Activated naive CD8-positive, alpha-beta T cell treated with anti-CD3 and anti-CD28 coated beads, Interleukin-2, amount 50 U/mL, for 24 hours (primary cell): Measurements from ENCODE around the gene PTPRO.
A peak's percentile ranks its signal among the peaks of the same experiment; 100 is the strongest.

ENCODE experiments used
- ATAC-seq: fragments of 150-1000 bp; cut with Tn5 transposase; one replicate; pipeline ENCODE4 v1.10.0; 2021
- DNase-seq: peaks from one replicate; pipeline ENCODE4 v3.0.0; 2021
- H3K27ac Mint-ChIP-seq: one replicate; pipeline ENCODE4 v1.8.0; 2021; ENCODE audit warnings: mild to moderate bottlenecking, mixed read lengths
- H3K27me3 Mint-ChIP-seq: one replicate; pipeline ENCODE4 v1.8.0; 2021; ENCODE audit warnings: mixed read lengths
- H3K36me3 Mint-ChIP-seq: one replicate; pipeline ENCODE4 v1.8.0; 2021; ENCODE audit warnings: low read depth, mixed read lengths
- H3K4me1 Mint-ChIP-seq: one replicate; pipeline ENCODE4 v1.8.0; 2021; ENCODE audit warnings: mixed read lengths
- H3K4me3 Mint-ChIP-seq: one replicate; pipeline ENCODE4 v1.8.0; 2021; ENCODE audit warnings: mild to moderate bottlenecking, moderate library complexity, mixed read lengths
- H3K9me3 Mint-ChIP-seq: one replicate; pipeline ENCODE4 v1.8.0; 2021; ENCODE audit warnings: mixed read lengths

PTPRO gene

GRCh38 chr12:15558915-15559528 is 236.7 kb downstream of the PTPRO start:
- ATAC-seq, result no peak
- Mint-ChIP-seq H3K27ac (no peak overlapping the region), H3K9me3 (no peaks in the 10 kb centered on the region), H3K36me3 (no peaks in the 10 kb centered on the region), H3K4me1 (peaks cover 36% of the 10 kb centered on the region), H3K27me3 (no peaks in the 10 kb centered on the region), H3K4me3 (no peak overlapping the region)
- no peak for DNase-seq

- DNase-seq (no peak), ATAC-seq (no peak)
- peaks cover 40% of the 10 kb centered on the region for H3K4me1 Mint-ChIP-seq
- no peaks in the 10 kb centered on the region for H3K9me3 Mint-ChIP-seq
- no peak overlapping the region for H3K27ac Mint-ChIP-seq
- H3K4me3 Mint-ChIP-seq, result no peak overlapping the region
- no peaks in the 10 kb centered on the region for H3K27me3 Mint-ChIP-seq
- no peaks in the 10 kb centered on the region for H3K36me3 Mint-ChIP-seq
Observed at GRCh38 chr12:15561396-15561795, 239.1 kb downstream of the PTPRO start.

- peak overlapping the region; percentile 22 for H3K4me3 Mint-ChIP-seq
- H3K27ac Mint-ChIP-seq, result peak overlapping the region; percentile 91
- no peaks in the 10 kb centered on the region for H3K27me3 Mint-ChIP-seq
- H3K9me3 Mint-ChIP-seq, result no peaks in the 10 kb centered on the region
- no peak for ATAC-seq
- no peaks in the 10 kb centered on the region for H3K36me3 Mint-ChIP-seq
- peaks cover 43% of the 10 kb centered on the region for H3K4me1 Mint-ChIP-seq
- no peak for DNase-seq
Observed at GRCh38 chr12:15562263-15562662, 240.0 kb downstream of the PTPRO start.

- Mint-ChIP-seq H3K27me3 (no peaks in the 10 kb centered on the region), H3K9me3 (no peaks in the 10 kb centered on the region), H3K36me3 (no peaks in the 10 kb centered on the region), H3K4me3 (peak overlapping the region; percentile 76), H3K27ac (peak overlapping the region; percentile 91), H3K4me1 (peaks cover 44% of the 10 kb centered on the region)
- peak; percentile 93 for ATAC-seq
- no peak for DNase-seq
Observed at GRCh38 chr12:15563663-15564062, 241.4 kb downstream of the PTPRO start.

GRCh38 chr12:15574353-15574752 is 252.0 kb downstream of the PTPRO start:
- Mint-ChIP-seq H3K9me3 (peaks cover 11% of the 10 kb centered on the region), H3K36me3 (peaks cover 4% of the 10 kb centered on the region), H3K4me3 (no peak overlapping the region), H3K27me3 (no peaks in the 10 kb centered on the region), H3K4me1 (peaks cover 71% of the 10 kb centered on the region), H3K27ac (no peak overlapping the region)
- DNase-seq, result no peak
- peak; percentile 24 for ATAC-seq

- ATAC-seq, result peak; percentile 73
- H3K4me3 Mint-ChIP-seq, result no peak overlapping the region
- H3K9me3 Mint-ChIP-seq, result peaks cover 11% of the 10 kb centered on the region
- H3K27ac Mint-ChIP-seq, result peak overlapping the region; percentile 65
- H3K27me3 Mint-ChIP-seq, result no peaks in the 10 kb centered on the region
- DNase-seq, result no peak
- peaks cover 66% of the 10 kb centered on the region for H3K4me1 Mint-ChIP-seq
- H3K36me3 Mint-ChIP-seq, result peaks cover 5% of the 10 kb centered on the region
Observed at GRCh38 chr12:15575671-15576541, 253.6 kb downstream of the PTPRO start.

GRCh38 chr12:15580431-15580830 is 258.1 kb downstream of the PTPRO start:
- H3K27me3 Mint-ChIP-seq, result no peaks in the 10 kb centered on the region
- H3K9me3 Mint-ChIP-seq, result peaks cover 4% of the 10 kb centered on the region
- no peak overlapping the region for H3K27ac Mint-ChIP-seq
- DNase-seq, result no peak
- peaks cover 23% of the 10 kb centered on the region for H3K4me1 Mint-ChIP-seq
- H3K4me3 Mint-ChIP-seq, result no peak overlapping the region
- peaks cover 5% of the 10 kb centered on the region for H3K36me3 Mint-ChIP-seq
- ATAC-seq, result no peak

- ATAC-seq, result no peak
- Mint-ChIP-seq H3K36me3 (peaks cover 2% of the 10 kb centered on the region), H3K4me3 (no peak overlapping the region)
Observed at GRCh38 chr12:15581006-15581405, 258.7 kb downstream of the PTPRO start.

GRCh38 chr12:15583804-15584203 is 261.5 kb downstream of the PTPRO start:
- Mint-ChIP-seq H3K4me3 (no peak overlapping the region), H3K36me3 (peaks cover 2% of the 10 kb centered on the region), H3K27me3 (no peaks in the 10 kb centered on the region), H3K4me1 (peaks cover 10% of the 10 kb centered on the region), H3K27ac (no peak overlapping the region), H3K9me3 (no peaks in the 10 kb centered on the region)
- no peak for DNase-seq
- ATAC-seq, result no peak

More at GRCh38 chr12:15581006-15581405, 258.7 kb downstream of the PTPRO start:
- Mint-ChIP-seq H3K27me3 (no peaks in the 10 kb centered on the region), H3K4me1 (peaks cover 17% of the 10 kb centered on the region), H3K9me3 (no peaks in the 10 kb centered on the region), H3K27ac (no peak overlapping the region)
- no peak for DNase-seq

- H3K36me3 Mint-ChIP-seq, result peaks cover 2% of the 10 kb centered on the region
- no peaks in the 10 kb centered on the region for H3K27me3 Mint-ChIP-seq
- no peak for ATAC-seq
- no peak overlapping the region for H3K27ac Mint-ChIP-seq
- H3K4me1 Mint-ChIP-seq, result peaks cover 10% of the 10 kb centered on the region
- no peak overlapping the region for H3K4me3 Mint-ChIP-seq
- peak; percentile 20 for DNase-seq
- H3K9me3 Mint-ChIP-seq, result no peaks in the 10 kb centered on the region
Observed at GRCh38 chr12:15584366-15585041, 262.2 kb downstream of the PTPRO start.

- Mint-ChIP-seq H3K36me3 (no peaks in the 10 kb centered on the region), H3K27ac (no peak overlapping the region), H3K4me1 (peaks cover 10% of the 10 kb centered on the region), H3K27me3 (peaks cover 5% of the 10 kb centered on the region), H3K9me3 (no peaks in the 10 kb centered on the region), H3K4me3 (no peak overlapping the region)
- no peak for ATAC-seq
- no peak for DNase-seq
Observed at GRCh38 chr12:15589328-15590032, 267.2 kb downstream of the PTPRO start.

GRCh38 chr12:15590180-15590826 is 268.0 kb downstream of the PTPRO start:
- no peaks in the 10 kb centered on the region for H3K9me3 Mint-ChIP-seq
- H3K4me3 Mint-ChIP-seq, result peak overlapping the region; percentile 75
- peak; percentile 85 for ATAC-seq
- DNase-seq, result peak; percentile 26
- H3K27ac Mint-ChIP-seq, result peak overlapping the region; percentile 66
- H3K36me3 Mint-ChIP-seq, result no peaks in the 10 kb centered on the region
- peaks cover 10% of the 10 kb centered on the region for H3K4me1 Mint-ChIP-seq
- H3K27me3 Mint-ChIP-seq, result peaks cover 5% of the 10 kb centered on the region

GRCh38 chr12:15591811-15592210 is 269.5 kb downstream of the PTPRO start:
- peaks cover 5% of the 10 kb centered on the region for H3K27me3 Mint-ChIP-seq
- DNase-seq (no peak), ATAC-seq (no peak)
- H3K9me3 Mint-ChIP-seq, result no peaks in the 10 kb centered on the region
- no peak overlapping the region for H3K4me3 Mint-ChIP-seq
- H3K27ac Mint-ChIP-seq, result no peak overlapping the region
- peaks cover 10% of the 10 kb centered on the region for H3K4me1 Mint-ChIP-seq
- no peaks in the 10 kb centered on the region for H3K36me3 Mint-ChIP-seq

- DNase-seq, result no peak
- peaks cover 10% of the 10 kb centered on the region for H3K4me1 Mint-ChIP-seq
- H3K9me3 Mint-ChIP-seq, result no peaks in the 10 kb centered on the region
- no peak overlapping the region for H3K27ac Mint-ChIP-seq
- H3K36me3 Mint-ChIP-seq, result no peaks in the 10 kb centered on the region
- H3K4me3 Mint-ChIP-seq, result no peak overlapping the region
- ATAC-seq, result no peak
- H3K27me3 Mint-ChIP-seq, result peaks cover 5% of the 10 kb centered on the region
Observed at GRCh38 chr12:15592934-15593333, 270.6 kb downstream of the PTPRO start.
